Thyroid gland (tissue), 4 donors: ENCODE measurements around the gene FAM193B.

ENCODE experiments used
- CTCF ChIP-seq, 6 experiments: fragments of 200-600 bp in 3 of 6; fragments of 450-650 bp in 3 of 6; sonication (generic) in 3 of 6; IDR thresholded peaks; one replicate each; pipeline ENCODE4 v1.5.1; 2016 to 2019; ENCODE audit warnings: antibody characterized with exemption in 6 of 6, mild to moderate bottlenecking in 2 of 6, inconsistent platforms in 1 of 6, moderate library complexity in 1 of 6
- POLR2A ChIP-seq, 2 donors: fragments of 450-650 bp; IDR thresholded peaks; one replicate each; pipeline ENCODE4 v1.6.1; 2017; ENCODE audit warnings: antibody characterized with exemption in 2 of 2, mild to moderate bottlenecking in 2 of 2, moderate library complexity in 1 of 2

- TF ChIP-seq POLR2A (IDR thresholded peaks at IDR 0.05) (no peak), CTCF (IDR thresholded peaks at IDR 0.05) (no peak)
Observed at GRCh38 chr5:177504086-177505056, 50.0 kb downstream of the FAM193B start.
